Stimulated activated CD4-positive, alpha-beta T cell treated with anti-CD3 and anti-CD28 coated beads, Interleukin-15, amount 100 ng/mL, for 1 hour (primary cell): ENCODE data around the gene CCDC70.
A peak's percentile ranks its signal among the peaks of the same experiment; 100 is the strongest.

Experiments used
- DNase-seq, 2 donors: peaks; one replicate each; pipeline ENCODE4 v3.0.0-alpha.2; 2020; ENCODE audit warnings: low read depth in 1 of 2, low spot score in 1 of 2

The CCDC70 gene

DNA sequence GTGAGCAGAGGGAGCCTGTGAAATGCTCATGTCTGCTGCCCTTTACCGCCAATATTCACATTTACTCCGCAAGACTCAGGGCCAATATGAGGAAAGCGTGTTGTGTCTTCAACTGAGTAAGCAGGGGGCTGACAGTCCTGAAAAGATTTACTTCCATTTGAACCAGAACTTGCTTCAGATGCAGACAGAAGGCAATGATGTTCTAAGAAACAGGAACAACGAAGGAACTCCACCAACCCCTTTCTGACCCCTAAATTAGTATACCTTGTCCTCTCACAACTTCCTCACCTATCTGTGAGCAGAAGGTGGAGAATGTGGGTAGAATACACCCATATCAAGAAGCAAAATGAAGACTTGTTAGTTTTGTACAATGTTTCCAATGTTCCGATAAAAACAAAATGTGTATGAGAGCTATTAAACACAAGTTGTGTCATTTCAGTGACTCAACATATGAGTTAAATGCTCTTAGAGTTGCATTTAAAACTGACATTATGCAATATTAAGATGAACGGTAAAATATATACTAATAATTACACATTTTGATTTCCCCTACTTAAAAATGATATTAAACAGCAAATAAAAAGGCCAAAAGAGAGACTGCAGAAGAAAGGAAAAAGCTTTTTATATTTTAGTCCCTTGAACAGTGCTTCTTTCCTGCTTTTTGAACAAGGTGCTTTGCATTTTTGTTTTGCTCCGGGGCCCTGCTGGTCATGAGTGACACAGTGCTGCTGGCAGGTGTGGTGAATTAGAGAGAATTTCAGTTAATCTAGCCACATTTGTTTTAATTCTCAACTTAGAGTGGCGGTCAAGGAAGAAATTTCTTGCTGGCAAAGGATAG is 32.8 kb upstream of the CCDC70 start:
- DNase-seq, result no peak

DNA sequence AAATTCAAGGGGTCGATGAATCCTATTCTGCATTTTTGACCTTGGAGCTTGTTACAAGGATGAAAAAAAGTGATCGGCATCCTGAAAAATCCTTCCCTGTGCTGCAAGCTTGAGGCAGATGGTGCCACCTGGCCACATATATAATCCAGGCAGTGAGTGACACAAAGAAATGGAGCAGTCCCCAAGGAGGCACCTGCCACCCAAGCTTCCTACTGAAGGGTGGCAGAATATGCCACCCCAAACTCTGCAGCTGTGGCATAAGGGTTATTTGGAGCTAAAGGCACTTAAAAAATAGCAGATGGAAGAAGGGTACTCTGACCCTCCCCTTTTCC is 32.2 kb upstream of the CCDC70 start:
- DNase-seq, result no peak

DNA sequence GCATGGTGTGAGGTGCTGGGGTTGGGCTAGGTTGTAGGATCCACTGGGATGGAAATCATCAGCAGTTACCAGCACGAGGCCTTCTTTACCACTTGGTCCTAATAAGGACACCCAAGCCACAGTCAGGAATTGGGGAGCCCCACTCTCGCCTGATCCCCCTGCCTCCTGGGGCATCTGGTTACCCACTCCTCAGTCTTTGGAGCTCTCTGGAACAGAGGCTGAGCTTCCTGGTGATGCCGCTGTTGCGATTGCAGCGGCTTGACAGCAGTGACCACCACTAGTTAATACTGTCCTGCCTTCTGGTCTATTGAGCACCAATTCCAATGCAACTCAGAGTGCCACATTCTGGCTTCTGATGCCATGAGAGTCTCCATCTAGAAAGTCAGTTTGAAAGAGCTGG is 30.2 kb upstream of the CCDC70 start:
- no peak for DNase-seq

DNA sequence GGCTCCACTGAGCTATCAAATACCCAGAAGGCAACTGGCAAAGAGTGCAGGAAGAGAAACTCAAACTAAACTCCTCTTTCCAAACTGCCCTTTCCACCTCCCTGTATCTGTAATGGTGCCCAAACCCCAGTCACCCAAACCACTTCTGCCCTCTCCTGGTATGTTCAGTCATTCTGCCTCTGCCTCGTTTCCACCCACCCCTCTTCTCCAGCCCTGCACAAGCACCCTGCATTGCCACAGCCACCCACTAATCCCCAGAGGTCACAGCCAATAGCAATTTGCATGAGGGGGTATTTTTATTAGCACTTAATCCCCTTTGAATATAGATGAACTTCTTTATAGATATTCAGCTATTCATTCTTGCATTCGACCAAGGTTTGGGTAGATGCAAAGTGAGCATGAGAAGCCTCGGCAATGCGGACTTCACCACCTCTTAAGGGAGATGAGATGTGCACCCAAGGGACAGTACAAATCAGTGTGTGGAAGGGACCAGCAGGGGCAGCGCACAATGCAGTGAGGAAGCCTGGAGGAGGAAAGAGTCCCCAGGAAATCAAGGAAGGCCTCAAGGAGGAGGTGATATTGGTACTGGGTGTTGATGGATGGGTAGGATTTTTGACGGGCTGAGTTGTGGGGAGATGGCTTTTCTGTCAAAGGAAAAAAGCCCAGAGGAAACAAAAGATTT is 29.2 kb upstream of the CCDC70 start:
- DNase-seq, result no peak

DNA sequence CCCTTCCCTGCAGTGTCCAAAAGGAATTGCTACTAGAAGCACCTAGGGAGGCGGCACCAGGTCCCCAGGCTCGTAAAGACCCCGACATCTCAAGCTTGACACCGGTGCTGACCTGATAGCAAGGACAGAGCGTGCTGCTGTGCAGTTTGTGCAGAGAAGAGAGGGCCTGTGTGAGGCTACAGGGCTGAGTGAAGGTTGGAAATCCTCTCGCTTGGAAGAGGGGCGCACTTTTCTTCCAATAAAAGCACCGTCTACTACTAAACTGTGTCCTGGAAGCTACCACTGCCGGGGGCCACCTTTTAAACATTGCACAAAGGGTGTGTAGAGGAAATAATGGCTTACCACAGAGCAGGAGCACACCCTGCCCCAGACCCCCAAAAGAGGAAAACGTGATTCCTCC is 27.8 kb upstream of the CCDC70 start:
- DNase-seq, result no peak

DNA sequence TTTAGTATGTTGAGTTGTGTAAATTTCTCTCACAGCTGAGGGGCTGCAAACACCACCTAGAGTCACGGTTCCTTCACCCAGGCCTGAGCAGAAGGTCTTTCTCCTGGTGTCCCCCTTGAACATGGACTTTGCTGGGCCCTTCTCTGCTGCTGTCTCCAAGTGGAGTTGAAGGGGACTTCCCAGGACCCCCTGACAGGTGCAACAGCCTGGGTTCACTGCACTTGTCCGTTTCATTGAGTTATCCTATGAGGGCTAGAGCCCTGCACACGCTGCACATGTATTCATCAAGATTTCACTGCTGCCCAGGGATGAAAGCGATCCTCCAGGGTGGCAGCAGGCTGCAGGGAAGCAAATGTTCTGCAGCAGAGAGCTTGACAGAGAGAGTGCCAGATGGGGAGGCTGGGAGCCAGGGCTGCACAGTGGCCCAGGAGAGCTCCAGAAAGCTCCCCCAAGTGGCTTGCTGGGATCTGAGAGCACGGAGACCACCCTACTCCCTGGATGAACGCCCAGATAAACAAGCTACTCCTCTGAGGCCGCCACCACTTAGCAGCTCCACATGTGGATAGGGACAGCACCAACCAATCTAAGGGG is 27.1 kb upstream of the CCDC70 start:
- DNase-seq, result no peak

DNA sequence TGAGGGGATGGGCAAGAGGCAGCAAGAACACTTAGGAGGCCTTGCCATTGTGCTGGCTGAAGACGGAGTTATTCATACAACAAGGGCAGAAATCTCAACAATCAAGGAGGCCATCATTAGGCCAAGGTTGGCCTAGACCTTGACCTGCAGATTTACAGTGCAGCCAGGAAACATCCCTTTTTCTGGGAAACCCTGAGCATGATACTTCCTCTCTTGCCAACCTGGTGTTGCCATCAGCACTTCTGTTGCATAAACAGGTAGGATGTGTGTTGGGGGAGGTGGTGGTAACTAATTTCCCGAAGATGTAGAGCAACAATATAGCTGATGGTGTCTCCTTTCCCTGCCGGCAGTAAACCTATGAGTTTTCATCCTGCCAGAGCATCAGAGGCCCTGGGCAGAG is 24.8 kb upstream of the CCDC70 start:
- no peak for DNase-seq

DNA sequence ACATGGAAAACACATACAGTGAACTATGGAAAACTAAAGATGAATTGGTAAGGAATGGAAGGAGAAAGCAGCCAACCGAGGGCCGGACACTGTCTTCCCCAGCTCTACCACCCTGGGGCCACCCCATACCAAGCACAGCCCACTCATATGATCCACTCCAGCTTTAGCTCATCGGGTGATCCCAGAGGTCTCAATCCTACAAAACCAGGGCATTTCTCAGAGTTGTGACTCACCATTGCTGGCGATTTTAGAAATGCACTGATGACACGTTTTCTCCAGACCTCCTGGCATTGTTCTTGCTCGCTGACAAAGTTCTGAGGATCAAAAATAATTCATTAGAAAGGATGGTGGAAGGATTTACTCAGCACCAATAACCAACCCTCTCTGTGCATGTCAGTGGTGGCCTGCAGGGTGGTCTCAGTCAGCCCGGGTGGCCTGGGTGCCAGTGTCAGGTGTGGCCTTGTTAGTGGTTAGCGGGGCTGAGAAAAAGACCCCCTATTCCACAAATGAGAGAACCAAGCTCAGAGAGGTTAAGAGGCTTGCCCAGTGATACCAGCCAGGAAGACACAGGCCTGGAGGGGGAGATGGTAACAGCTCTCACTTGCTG is 23.4 kb upstream of the CCDC70 start:
- DNase-seq, result no peak

DNA sequence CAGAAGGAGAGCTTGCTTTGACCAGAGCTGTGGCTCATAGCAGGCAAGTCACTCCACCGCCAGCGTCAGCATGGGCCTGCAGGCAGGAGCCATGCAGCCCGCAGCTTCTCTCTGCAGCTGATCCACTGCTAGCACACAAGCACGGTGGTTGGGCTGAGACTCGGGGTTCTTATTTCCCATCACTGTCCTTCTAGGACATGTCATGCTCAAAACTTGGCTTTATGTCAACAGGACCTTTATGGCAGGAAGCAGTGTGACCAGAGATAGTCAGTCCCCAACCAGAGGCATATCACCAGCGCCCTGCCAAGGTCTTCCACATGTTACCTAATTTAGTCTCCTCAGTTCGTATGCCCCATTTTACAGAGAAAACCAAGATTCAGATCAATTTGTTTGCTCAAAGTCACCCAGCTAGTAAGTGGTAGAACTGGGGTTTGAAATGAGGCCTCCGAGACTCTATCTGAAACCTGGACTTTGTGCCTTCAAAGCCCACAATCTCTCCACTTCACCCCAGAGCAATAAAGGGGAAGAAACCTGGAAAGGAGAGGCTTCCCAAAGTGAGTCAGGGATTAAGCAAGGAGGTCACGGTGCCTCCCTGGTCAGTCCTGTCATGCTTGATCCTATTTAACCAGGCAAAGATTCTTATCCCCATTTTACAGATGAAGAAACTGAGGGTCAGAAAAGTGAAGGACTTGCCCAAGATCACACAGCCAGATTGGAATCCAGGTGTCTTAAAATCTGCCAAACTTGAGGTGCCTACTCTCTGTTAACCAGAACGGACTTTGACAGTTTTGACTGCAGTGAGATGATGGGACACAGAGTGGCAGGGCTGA is 21.8 kb upstream of the CCDC70 start:
- DNase-seq, result no peak

DNA sequence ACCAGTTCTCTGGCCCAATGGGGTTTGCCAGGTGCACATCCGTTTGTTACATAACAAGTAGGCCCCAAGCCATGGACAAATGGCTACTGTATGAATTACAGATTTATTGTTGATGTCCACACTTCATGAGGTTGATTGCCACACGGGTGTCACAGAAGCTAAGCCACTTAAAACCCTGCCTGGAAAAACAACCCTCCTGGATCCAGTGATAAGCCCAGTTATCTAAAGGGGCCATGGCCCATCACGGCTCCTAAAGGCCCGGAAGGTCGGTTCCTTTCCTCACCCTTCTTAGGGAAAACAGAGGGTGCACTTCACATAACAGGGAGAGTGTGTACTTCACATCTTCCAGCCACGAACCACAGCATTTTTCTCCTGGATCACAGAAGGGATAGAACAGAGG is 20.9 kb upstream of the CCDC70 start:
- DNase-seq, result no peak

DNA sequence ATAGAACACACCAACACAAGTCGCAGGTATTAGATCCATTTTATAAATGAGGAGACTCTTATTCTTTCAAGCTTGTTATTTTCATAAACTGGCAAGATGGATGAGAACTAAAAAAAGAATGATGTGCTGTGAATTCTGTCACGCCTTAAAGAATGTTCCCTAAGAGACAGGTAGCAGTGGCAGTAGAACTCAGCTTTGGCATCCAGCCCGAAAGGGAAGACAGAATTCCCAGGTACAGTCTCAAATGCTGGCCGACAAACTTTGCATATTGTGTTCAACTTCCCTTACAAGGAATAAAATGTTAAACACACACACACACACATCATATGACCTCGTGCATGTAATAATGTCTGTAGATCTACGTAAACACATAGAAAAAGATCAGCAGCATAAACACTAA is 20.0 kb upstream of the CCDC70 start:
- DNase-seq, result no peak

DNA sequence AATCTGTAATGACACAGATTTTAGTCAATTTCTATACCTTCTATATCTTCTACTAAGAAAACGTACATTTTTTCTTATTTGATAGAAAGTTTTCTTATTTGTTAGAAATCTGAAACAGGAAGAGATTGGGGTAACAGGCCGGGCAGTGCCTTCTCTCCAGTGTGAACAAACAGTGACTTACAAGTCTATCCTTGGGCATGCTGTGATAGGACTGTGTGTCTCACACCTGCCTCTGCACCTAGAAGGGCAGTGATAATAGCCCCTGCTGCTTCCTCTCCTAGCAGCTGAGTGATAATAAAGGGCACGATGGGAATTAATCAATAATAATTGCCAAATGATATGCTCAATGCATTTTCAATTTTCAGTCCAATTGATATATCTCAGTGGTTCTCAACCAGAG is 18.2 kb upstream of the CCDC70 start:
- no peak for DNase-seq

DNA sequence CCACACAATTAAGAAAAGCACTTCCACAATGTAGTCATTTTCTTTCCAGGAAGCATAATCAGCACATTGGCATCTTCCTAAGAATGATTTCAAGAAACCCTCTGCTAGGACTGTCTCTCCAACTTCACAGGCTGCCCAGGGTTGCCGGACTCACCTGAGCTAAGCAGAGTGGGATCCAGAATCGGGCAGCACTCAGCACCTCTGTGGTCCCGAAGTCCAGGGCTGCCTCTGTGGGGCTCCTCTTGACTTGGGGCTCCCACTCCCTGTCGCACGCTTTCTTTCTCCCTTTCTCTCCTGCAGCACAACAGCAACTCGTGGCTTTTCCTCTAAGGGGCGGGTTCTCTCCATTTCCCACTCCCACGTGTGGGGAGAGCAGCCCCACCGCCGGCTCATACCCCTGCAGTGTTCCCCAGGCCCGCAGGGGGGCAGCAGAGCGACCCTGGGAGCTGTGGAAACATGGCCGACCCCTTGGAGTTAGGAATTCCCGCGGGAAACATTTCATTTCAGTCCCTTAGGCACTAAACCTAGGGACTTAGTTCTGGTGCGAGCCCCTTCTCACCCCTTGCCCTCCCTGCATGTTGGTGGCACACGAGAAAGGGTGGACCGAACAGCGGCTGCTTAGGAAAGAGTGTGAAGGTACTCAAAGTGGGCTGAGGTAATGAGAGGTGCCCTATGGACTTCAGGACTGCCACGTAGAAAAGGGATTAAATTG is 16.8 kb upstream of the CCDC70 start, which contains the start of gene TMEM272:
TSS of gene TMEM272 (minus strand) at position 316 of the 712 bp plus-strand sequence. CDS start 6,647 bp downstream, outside the sequence.
- peak in 1 of 2 donors; percentile 46 for DNase-seq

DNA sequence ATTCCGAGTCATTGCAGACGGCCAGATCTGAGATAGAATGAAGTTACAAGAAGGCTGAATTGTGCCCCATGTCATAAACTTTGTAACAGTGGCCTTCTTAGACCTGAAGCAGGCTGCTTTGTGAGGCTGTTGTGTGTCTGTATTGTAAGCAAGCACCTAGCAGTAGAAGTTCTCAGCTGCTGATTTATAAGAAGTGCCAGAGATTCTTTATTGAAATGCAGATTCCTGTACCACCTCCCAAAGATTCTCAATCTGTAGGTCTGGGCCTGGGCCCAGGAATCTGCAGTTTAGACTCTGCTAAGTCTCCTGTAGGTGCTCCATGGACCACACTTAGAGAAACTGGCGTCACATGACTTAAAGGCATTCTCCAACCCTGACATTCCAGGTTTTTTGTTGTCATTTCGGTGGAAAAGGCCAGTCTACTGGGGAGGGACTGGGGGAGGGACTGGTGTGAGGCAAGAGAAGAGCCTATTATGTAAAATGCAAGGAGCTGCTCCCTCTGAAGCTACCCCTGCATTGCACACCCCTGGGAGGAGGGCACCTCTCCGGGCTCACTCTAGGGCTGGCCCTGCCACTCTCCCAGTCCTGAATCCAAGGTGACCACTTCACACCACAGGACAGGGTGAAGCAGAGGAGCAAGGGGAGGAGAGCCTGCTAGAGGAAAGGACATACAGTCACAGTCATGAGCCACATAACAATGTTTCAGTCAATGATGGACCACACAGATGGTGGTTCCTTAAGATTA is 16.0 kb upstream of the CCDC70 start:
- no peak for DNase-seq

DNA sequence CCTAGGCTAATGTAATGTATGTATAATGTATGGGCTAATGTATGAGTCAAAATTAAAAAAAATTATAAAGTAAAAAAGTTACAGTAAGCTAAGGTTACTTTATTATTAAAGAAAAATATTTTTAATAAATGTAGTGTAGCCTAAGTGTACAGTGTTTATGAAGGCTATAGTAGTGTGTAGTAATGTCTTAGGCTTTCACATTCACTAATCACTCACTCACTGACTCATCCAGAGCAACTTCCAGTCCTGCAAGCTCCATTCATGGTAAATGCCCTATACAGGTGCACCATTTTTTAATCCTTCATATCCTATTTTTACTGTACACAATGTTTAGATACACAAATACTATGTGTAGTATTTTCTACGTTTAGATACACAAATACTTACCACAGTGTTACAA is 15.0 kb upstream of the CCDC70 start:
- no peak for DNase-seq

DNA sequence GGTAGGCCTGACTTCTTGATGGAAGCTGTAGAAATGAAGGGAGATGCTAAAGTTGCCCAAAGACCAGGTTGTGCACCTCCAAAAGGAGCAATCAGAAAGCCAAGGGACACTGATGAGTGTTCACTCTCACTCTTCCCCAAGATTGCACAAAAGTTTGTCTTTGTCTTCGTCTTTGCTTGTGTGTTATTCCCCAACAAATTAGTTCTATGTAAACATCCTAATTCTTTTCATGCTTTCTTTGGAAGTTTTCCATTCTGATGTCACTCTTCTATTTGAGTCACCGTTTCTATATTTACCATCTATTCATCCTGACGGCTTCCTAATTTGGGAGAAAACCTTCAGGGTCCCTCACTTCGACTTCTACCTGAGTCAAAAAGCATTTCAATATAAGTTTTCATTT is 13.1 kb upstream of the CCDC70 start:
- no peak for DNase-seq

DNA sequence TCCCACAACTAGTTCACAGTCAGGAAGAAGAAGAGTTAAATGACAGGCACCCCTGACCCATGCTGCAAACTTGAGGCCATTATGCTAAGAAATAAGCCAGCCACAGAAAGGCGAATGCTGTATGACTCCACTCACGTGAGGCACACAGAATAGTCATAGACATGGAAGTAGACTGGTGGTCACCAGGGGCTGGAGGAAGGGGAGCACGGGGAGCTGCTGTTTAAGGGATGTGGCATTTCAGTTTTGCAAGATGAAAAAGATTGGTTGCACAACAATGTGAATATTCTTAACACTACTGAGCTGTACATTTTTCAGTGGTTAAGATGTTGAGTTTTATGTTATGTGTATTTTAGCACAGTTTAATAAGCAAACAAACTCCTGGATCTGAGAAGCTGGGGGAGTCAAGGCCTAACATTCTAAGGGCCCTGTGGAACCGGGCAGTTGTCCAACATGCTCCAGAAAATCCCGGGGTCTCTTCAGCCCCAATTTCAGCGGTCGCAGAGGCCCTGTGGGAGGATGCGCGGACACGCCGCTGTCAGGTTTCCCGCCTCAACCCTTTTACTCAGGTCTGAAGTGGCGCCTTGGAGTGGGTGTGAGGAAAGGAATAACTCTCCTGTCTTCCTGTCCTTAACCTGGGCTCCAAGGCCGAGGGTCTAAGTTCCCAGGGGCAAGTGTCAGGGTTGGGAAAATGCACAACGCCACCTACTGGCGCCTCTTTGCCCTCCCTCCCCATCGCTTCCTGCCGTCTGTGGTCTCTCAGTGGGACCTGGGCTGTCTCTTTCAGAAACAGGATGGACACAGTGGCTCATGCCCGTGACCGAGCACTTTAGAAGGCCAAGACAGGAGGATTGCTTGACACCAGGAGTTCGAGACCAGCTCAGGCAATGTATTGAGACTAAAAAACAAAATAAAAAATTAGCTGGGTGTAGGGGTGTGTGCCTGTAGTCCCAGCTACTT is 12.3 kb upstream of the CCDC70 start:
- DNase-seq, result no peak

DNA sequence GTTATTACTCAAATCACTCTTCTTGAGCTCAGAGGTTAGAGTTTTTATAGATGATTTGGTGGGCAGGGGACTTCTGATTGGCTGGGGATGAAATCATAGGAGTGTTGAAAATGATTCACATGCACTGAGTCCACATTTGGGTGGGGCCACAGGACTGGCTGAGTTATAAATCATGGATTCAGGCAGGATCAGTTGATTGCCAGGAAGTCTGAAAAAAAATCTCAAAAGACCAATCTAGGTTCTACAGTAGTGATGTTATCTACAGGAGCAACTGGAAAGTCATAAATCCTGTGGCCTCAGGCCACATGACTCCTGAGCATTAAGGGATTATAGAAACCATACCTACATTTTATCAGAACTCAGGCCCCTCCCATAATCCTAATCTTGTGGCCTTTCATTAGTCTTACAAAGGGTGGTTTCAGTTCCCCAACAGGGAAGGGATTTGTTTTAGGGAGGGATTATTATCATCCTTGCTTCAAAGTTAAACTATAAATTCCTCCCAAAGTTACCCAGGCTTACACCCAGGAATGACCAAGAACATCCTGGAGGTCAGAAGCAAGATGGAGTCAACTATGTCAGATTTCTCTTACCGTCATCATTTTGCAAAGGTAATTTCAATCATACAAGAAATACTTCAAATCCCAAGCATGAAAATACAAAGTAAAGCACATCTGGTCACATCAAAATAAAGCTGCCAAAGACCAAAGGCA is 5.6 kb upstream of the CCDC70 start:
- no peak for DNase-seq
